Tibial artery (tissue), 4 donors: Measurements from ENCODE around the gene KCNJ6.

Experiments
- DNase-seq, 2 donors: peaks; one replicate each; pipeline ENCODE4 v3.0.0-alpha.2; 2019
- H3K27ac ChIP-seq, 2 donors: fragments of 200-600 bp; sonication (generic) in 1 of 2; 1 replicate in 1 of 2; 2 replicates in 1 of 2; pipeline ENCODE4 v1.5.1; 2018 to 2019; ENCODE audit warnings: mild to moderate bottlenecking in 1 of 2
- H3K27me3 ChIP-seq, 2 donors: fragments of 200-600 bp; sonication (generic) in 1 of 2; one replicate each; pipeline versions ENCODE4 v1.5.1 to v1.6.0; 2016 to 2019
- H3K36me3 ChIP-seq, 3 donors: fragments of 200-600 bp; sonication (generic) in 2 of 3; one replicate each; pipeline ENCODE4 v1.5.1; 2016 to 2019; ENCODE audit warnings: mild to moderate bottlenecking in 2 of 3
- H3K4me1 ChIP-seq, 4 donors: fragments of 200-600 bp; sonication (generic) in 2 of 4; 1 replicate in 3 of 4; 2 replicates in 1 of 4; pipeline ENCODE4 v1.5.1; 2016 to 2019
- H3K4me3 ChIP-seq, 2 donors: fragments of 200-600 bp; sonication (generic) in 1 of 2; 1 replicate in 1 of 2; 2 replicates in 1 of 2; pipeline ENCODE4 v1.5.1; 2018 to 2019; ENCODE audit warnings: mild to moderate bottlenecking in 2 of 2
- H3K9me3 ChIP-seq, 3 donors: fragments of 200-600 bp; sonication (generic) in 1 of 3; one replicate each; pipeline ENCODE4 v1.5.1; 2016 to 2019
- intact Hi-C: fragments of 100-400 bp; cut with DNase I; formaldehyde crosslinking; loops from one replicate; pipeline ENCODE4 v1.15.0; 2023; ENCODE audit warnings: low total_unique reads
- TF ChIP-seq, protein P1 (sequence below), 2 experiments: fragments of 200-600 bp in 1 of 2; fragments of 450-650 bp in 1 of 2; IDR thresholded peaks; one replicate each; pipeline ENCODE4 v1.5.1; 2017 to 2019; ENCODE audit warnings: antibody characterized with exemption in 2 of 2, mild to moderate bottlenecking in 1 of 2, moderate library complexity in 1 of 2

Gene KCNJ6

DNA sequence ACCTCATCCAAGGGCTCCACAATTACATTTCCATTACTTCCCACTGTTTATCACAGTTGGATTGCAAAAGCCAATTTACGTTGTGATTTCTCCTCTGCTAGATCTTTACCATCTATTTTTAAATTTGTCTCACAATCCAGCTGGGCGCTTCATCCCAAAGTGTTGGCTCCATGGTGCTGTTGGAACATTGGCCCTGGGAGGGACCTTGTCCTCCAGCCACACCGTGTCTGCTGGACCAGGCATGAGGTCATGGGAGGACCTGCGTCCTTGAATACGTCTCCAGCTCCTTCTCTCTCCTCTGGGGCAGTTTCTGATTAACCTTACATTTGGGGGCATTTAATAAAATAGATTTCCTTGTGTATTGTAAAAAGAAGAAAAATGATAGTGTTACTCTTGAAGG lies 125.4 kb downstream of the KCNJ6 start:
- Histone ChIP-seq H3K4me3 (no peak overlapping the region), H3K27ac (peak overlapping the region; percentile 23 to 32), H3K27me3 (no peaks in the 10 kb centered on the region), H3K4me1 (peaks cover 0 to 43% (median 15%) of the 10 kb centered on the region in 4 donors), H3K36me3 (no peaks in the 10 kb centered on the region), H3K9me3 (no peaks in the 10 kb centered on the region)
- DNase-seq: peak; percentile 35 to 74
- TF ChIP-seq, protein P1, sequence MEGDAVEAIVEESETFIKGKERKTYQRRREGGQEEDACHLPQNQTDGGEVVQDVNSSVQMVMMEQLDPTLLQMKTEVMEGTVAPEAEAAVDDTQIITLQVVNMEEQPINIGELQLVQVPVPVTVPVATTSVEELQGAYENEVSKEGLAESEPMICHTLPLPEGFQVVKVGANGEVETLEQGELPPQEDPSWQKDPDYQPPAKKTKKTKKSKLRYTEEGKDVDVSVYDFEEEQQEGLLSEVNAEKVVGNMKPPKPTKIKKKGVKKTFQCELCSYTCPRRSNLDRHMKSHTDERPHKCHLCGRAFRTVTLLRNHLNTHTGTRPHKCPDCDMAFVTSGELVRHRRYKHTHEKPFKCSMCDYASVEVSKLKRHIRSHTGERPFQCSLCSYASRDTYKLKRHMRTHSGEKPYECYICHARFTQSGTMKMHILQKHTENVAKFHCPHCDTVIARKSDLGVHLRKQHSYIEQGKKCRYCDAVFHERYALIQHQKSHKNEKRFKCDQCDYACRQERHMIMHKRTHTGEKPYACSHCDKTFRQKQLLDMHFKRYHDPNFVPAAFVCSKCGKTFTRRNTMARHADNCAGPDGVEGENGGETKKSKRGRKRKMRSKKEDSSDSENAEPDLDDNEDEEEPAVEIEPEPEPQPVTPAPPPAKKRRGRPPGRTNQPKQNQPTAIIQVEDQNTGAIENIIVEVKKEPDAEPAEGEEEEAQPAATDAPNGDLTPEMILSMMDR (IDR thresholded peaks at IDR 0.05): no peak
- intact Hi-C loops: no loop called here

GRCh38 chr21:37788503-37788902 lies 127.8 kb downstream of the KCNJ6 start:
- TF ChIP-seq, protein P1 (IDR thresholded peaks at IDR 0.05): no peak
- Histone ChIP-seq H3K9me3 (no peaks in the 10 kb centered on the region), H3K27ac (peak overlapping the region in 1 of 2 donors; percentile 63), H3K4me1 (peaks cover 0 to 46% (median 15%) of the 10 kb centered on the region in 4 donors), H3K4me3 (no peak overlapping the region), H3K36me3 (no peaks in the 10 kb centered on the region), H3K27me3 (no peaks in the 10 kb centered on the region)
- intact Hi-C loops: no loop called here
- no peak for DNase-seq

DNA sequence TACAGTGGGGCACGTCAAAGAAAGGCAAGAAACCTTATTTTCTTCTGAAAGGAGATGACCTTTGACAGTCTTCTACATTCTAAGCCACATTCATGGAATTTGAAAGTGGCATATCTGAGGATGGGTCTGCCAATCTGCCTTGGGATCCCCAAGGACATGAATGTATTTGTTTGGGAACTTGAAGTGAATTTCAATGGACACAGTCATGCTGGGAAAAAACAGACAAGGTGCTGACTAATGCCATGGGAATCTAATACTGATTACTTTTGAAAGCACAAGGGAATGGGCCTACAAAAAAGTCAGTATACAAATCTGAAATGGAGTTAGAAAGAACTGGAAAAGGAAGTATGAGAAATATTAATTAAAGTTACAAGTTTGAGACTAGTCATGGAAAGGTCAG lies 128.8 kb downstream of the KCNJ6 start:
- H3K27ac ChIP-seq: peak overlapping the region; percentile 56 to 63
- H3K36me3 ChIP-seq: no peaks in the 10 kb centered on the region
- no peak overlapping the region for H3K4me3 ChIP-seq
- TF ChIP-seq, protein P1 (IDR thresholded peaks at IDR 0.05): no peak
- intact Hi-C loops: no loop called here
- no peak for DNase-seq
- peaks cover 0 to 46% (median 15%) of the 10 kb centered on the region in 4 donors for H3K4me1 ChIP-seq
- no peaks in the 10 kb centered on the region for H3K27me3 ChIP-seq
- H3K9me3 ChIP-seq: no peaks in the 10 kb centered on the region

DNA sequence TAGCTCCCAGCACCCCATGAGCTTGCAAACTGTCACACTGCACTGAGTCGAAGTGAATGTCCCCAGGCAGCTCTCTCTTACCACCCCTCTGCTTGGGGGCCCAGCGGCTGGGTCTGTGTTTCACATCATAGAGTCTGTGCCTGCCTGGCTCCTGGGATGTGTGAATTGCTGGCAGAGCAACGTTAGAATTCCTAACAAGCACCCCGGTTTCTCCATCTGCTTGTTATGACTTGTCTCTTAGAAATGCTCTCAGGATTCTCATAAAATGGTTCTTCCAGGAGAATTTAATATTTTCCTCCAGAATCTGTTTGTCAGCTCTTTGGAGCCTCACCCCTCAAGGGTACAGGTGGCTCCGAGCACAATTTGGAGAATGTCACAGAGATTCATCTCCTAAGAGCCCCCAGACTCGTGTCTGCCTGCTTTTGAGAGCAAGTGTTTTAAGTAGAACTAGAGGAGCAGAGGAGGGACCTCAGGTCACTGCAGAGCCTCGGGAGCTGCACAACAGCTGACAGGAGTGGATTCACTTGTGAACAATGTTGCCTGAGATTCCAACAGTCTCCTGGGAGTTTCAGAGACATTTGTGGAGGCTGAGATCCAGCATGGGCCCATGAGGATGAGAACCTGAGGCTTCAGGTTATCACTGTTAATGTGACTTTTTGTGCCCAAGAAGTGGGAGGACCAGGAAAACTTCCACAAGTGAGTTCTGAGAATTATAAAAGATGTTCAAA lies 131.5 kb downstream of the KCNJ6 start:
- H3K4me3 ChIP-seq: no peak overlapping the region
- H3K4me1 ChIP-seq: peaks cover 0 to 25% (median 4%) of the 10 kb centered on the region in 4 donors
- intact Hi-C loops: no loop called here
- H3K27ac ChIP-seq: no peak overlapping the region
- no peaks in the 10 kb centered on the region for H3K9me3 ChIP-seq
- TF ChIP-seq, protein P1 (IDR thresholded peaks at IDR 0.05): no peak
- H3K36me3 ChIP-seq: no peaks in the 10 kb centered on the region
- H3K27me3 ChIP-seq: no peaks in the 10 kb centered on the region
- no peak for DNase-seq

DNA sequence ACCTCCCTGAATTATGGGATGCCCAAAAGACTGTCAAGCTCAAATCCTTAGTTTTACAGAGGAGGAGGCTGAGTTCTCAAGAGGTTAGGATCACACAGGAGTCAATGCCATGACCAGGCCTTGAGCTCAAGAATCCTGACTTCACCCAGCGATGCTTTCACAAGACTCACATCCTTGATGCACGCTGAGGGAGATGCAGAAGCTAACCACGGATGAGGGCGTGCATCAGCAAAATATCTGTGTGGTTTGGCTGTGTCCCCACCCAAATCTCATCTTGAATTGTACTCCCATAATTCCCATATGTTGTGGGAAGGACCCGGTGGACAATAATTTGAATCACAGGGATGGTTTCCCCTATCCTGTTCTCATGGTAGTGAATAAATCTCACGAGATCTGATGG lies 133.2 kb downstream of the KCNJ6 start:
- Histone ChIP-seq H3K9me3 (no peaks in the 10 kb centered on the region), H3K27me3 (no peaks in the 10 kb centered on the region), H3K36me3 (no peaks in the 10 kb centered on the region), H3K4me1 (peaks cover 0 to 23% (median 4%) of the 10 kb centered on the region in 4 donors), H3K27ac (no peak overlapping the region), H3K4me3 (no peak overlapping the region)
- DNase-seq: no peak
- intact Hi-C loops: no loop called here
- TF ChIP-seq, protein P1 (IDR thresholded peaks at IDR 0.05): no peak
